SU-DHL-6 (cell line): Measurements from ENCODE around the gene CFAP97D2.

Source experiments
- H2AFZ ChIP-seq: fragments of 200-600 bp; sonication (generic); 2 replicates; pipeline ENCODE4 v1.6.1; 2014; ENCODE audit warnings: low read depth, mild to moderate bottlenecking, moderate library complexity, mixed read lengths, antibody characterized with exemption, low read length; ENCODE audit not compliant: severe bottlenecking
- H3F3A ChIP-seq: fragments of 200-600 bp; shearing (Covaris generic); 2 replicates; pipeline ENCODE4 v1.6.0; 2016; ENCODE audit warnings: antibody characterized with exemption, mild to moderate bottlenecking; ENCODE audit not compliant: insufficient read depth
- H3K27ac ChIP-seq: fragments of 200-600 bp; sonication (generic); 2 replicates; pipeline ENCODE4 v1.5.1; 2016; ENCODE audit warnings: low read depth, mild to moderate bottlenecking, low read length, moderate library complexity, mixed read lengths
- H3K27me3 ChIP-seq: fragments of 200-600 bp; sonication (generic), shearing (Covaris generic); 2 replicates; pipeline ENCODE4 v1.6.0; 2014; ENCODE audit warnings: mild to moderate bottlenecking, low read length
- H3K36me3 ChIP-seq: fragments of 200-600 bp; sonication (generic); 2 replicates; pipeline ENCODE4 v1.6.1; 2014; ENCODE audit warnings: mild to moderate bottlenecking, low read length, mixed read lengths
- H3K4me2 ChIP-seq: fragments of 300-600, 200-600 bp; shearing (Covaris generic), sonication (generic); 2 replicates; pipeline ENCODE4 v1.6.0; 2014; ENCODE audit warnings: low read length, low read depth, mild to moderate bottlenecking; ENCODE audit not compliant: poor library complexity, severe bottlenecking
- H3K4me3 ChIP-seq: fragments of 200-600 bp; sonication (generic); 2 replicates; pipeline ENCODE4 v1.5.1; 2014; ENCODE audit warnings: antibody characterized with exemption, low read length, mild to moderate bottlenecking, mixed read lengths; ENCODE audit not compliant: insufficient read depth, poor library complexity, severe bottlenecking
- H3K79me2 ChIP-seq: fragments of 200-600 bp; sonication (generic); 2 replicates; pipeline ENCODE4 v1.6.1; 2014; ENCODE audit warnings: mild to moderate bottlenecking, low read length, moderate library complexity; ENCODE audit not compliant: insufficient read depth
- H3K9ac ChIP-seq: fragments of 200-600 bp; sonication (generic); 2 replicates; pipeline ENCODE4 v1.7.0; 2014; ENCODE audit warnings: mild to moderate bottlenecking, low read length
- H3K9me2 ChIP-seq: fragments of 200-600 bp; sonication (generic); replicated peaks from 2 replicates; pipeline ENCODE4 v1.6.1; 2014; ENCODE audit warnings: low read length; ENCODE audit not compliant: insufficient read depth
- H3K9me3 ChIP-seq: fragments of 200-600 bp; sonication (generic); 2 replicates; pipeline ENCODE4 v1.6.1; 2014; ENCODE audit warnings: low read length, mixed read lengths; ENCODE audit not compliant: insufficient read depth
- H4K20me1 ChIP-seq: fragments of 200-600 bp; sonication (generic); 2 replicates; pipeline ENCODE4 v1.6.1; 2014; ENCODE audit warnings: low read depth, mild to moderate bottlenecking, antibody characterized with exemption, low read length, moderate library complexity, mixed read lengths
- CTCF ChIP-seq: fragments of 200-600 bp; sonication (generic); IDR thresholded peaks from one replicate; pipeline ENCODE4 v1.5.1; 2017; ENCODE audit warnings: antibody characterized with exemption, mild to moderate bottlenecking, low read length, moderate library complexity; ENCODE audit not compliant: insufficient read depth, poor library complexity, severe bottlenecking
- EZH2phosphoT487 ChIP-seq: fragments of 200-600 bp; sonication (generic), shearing (Covaris generic); conservative IDR thresholded peaks from 2 replicates; pipeline ENCODE4 v1.6.1; 2018; ENCODE audit warnings: mild to moderate bottlenecking, antibody characterized with exemption, low read length, moderate library complexity, mixed read lengths

Gene CFAP97D2

DNA sequence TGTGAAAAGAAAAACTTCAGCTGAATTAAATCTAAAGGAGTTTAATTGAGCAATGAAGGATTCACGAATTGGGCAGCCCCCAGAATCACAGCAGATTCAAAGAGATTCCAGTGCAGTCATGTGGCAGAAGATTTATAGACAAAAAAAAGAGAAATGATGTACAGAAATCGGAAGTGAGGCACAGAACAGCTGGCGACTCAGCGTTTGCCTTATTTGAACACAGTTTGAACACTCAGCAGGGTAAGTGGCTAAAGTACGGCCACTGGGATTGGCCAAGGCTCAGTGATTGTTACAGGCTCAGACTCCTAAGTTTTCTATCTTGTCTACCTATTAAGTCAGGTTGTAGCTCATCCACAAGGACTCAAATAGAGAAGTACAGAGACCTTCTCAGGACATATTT is 11.6 kb upstream of the CFAP97D2 start:
- H3K9me2 ChIP-seq: no peaks in the 10 kb centered on the region
- H3K9ac ChIP-seq: no peak overlapping the region
- H3K9me3 ChIP-seq: no peaks in the 10 kb centered on the region
- H3K27me3 ChIP-seq: no peaks in the 10 kb centered on the region
- no peak overlapping the region for H3K4me2 ChIP-seq
- no peaks in the 10 kb centered on the region for H3K79me2 ChIP-seq
- no peak overlapping the region for H2AFZ ChIP-seq
- TF ChIP-seq CTCF: no peak
- TF ChIP-seq EZH2phosphoT487: no peak
- no peak overlapping the region for H3K27ac ChIP-seq
- no peaks in the 10 kb centered on the region for H3K36me3 ChIP-seq
- H3F3A ChIP-seq: no peaks in the 10 kb centered on the region
- H4K20me1 ChIP-seq: no peaks in the 10 kb centered on the region
- H3K4me3 ChIP-seq: no peak overlapping the region

GRCh38 chr13:114167885-114168284 is 11.2 kb upstream of the CFAP97D2 start:
- H3K4me3 ChIP-seq: no peak overlapping the region
- H3K79me2 ChIP-seq: no peaks in the 10 kb centered on the region
- H3K27me3 ChIP-seq: no peaks in the 10 kb centered on the region
- no peak overlapping the region for H3K4me2 ChIP-seq
- TF ChIP-seq CTCF (no peak), EZH2phosphoT487 (no peak)
- H3K36me3 ChIP-seq: no peaks in the 10 kb centered on the region
- H3K9ac ChIP-seq: no peak overlapping the region
- H4K20me1 ChIP-seq: no peaks in the 10 kb centered on the region
- H3F3A ChIP-seq: no peaks in the 10 kb centered on the region
- no peaks in the 10 kb centered on the region for H3K9me2 ChIP-seq
- no peak overlapping the region for H2AFZ ChIP-seq
- no peak overlapping the region for H3K27ac ChIP-seq
- no peaks in the 10 kb centered on the region for H3K9me3 ChIP-seq

- Histone ChIP-seq H3K9ac (no peak overlapping the region), H3F3A (no peaks in the 10 kb centered on the region), H3K4me2 (no peak overlapping the region), H3K27me3 (no peaks in the 10 kb centered on the region), H3K9me2 (no peaks in the 10 kb centered on the region), H3K27ac (no peak overlapping the region), H3K79me2 (no peaks in the 10 kb centered on the region), H3K36me3 (no peaks in the 10 kb centered on the region), H2AFZ (no peak overlapping the region), H3K4me3 (no peak overlapping the region), H4K20me1 (no peaks in the 10 kb centered on the region), H3K9me3 (no peaks in the 10 kb centered on the region)
- TF ChIP-seq CTCF (no peak), EZH2phosphoT487 (no peak)
Observed at GRCh38 chr13:114173272-114173671, 5.8 kb upstream of the CFAP97D2 start.
